IPS-15b (cell line): ENCODE data around the gene HSPBP1.

Experiments used
- H3K27me3 ChIP-seq: one replicate; pipeline ENCODE4 v1.6.1; 2013; ENCODE audit warnings: low read length; ENCODE audit not compliant: control insufficient read depth, insufficient read depth
- H3K36me3 ChIP-seq: one replicate; pipeline ENCODE4 v1.6.1; 2013; ENCODE audit warnings: low read length; ENCODE audit not compliant: control insufficient read depth, insufficient read depth
- H3K4me1 ChIP-seq: one replicate; pipeline ENCODE4 v1.6.1; 2013; ENCODE audit warnings: mild to moderate bottlenecking, low read length; ENCODE audit not compliant: control insufficient read depth, insufficient read depth
- H3K4me3 ChIP-seq: one replicate; pipeline ENCODE4 v1.5.1; 2013; ENCODE audit warnings: low read depth, low read length
- H3K9ac ChIP-seq: one replicate; pipeline ENCODE4 v1.6.1; 2013; ENCODE audit warnings: low read depth, mild to moderate bottlenecking, low read length
- H3K9me3 ChIP-seq: one replicate; pipeline ENCODE4 v1.6.1; 2013; ENCODE audit warnings: mild to moderate bottlenecking, low read length; ENCODE audit not compliant: control insufficient read depth, insufficient read depth

Gene HSPBP1

GRCh38 chr19:55312621-55313512 lies 33.0 kb upstream of the HSPBP1 start:
- H3K4me3 ChIP-seq: no peak overlapping the region
- no peak overlapping the region for H3K9ac ChIP-seq
- H3K36me3 ChIP-seq: peaks cover 28% of the 10 kb centered on the region
- no peaks in the 10 kb centered on the region for H3K4me1 ChIP-seq
- no peaks in the 10 kb centered on the region for H3K27me3 ChIP-seq
- H3K9me3 ChIP-seq: no peaks in the 10 kb centered on the region

DNA sequence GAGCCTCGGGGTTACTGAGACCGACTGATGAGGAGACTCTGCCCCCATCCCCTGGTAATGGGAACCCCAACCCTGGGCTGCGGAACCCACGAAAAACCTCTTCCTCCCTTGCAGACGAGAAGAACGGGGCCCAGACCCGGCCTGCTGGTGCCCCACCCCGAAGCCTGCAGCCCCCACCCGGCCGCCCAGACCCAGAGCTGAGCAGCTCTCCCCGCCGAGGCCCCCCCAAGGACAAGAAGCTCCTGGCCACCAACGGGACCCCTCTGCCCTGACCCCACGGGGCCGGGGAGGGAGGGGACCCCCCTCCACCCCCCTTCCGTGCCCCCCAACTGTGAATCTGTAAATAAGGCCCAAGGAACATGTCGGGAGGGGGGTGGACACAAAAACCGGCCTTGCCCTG lies 31.9 kb upstream of the HSPBP1 start:
- Histone ChIP-seq H3K9ac (no peak overlapping the region), H3K4me1 (no peaks in the 10 kb centered on the region), H3K36me3 (peaks cover 30% of the 10 kb centered on the region), H3K27me3 (no peaks in the 10 kb centered on the region), H3K4me3 (no peak overlapping the region), H3K9me3 (no peaks in the 10 kb centered on the region)

DNA sequence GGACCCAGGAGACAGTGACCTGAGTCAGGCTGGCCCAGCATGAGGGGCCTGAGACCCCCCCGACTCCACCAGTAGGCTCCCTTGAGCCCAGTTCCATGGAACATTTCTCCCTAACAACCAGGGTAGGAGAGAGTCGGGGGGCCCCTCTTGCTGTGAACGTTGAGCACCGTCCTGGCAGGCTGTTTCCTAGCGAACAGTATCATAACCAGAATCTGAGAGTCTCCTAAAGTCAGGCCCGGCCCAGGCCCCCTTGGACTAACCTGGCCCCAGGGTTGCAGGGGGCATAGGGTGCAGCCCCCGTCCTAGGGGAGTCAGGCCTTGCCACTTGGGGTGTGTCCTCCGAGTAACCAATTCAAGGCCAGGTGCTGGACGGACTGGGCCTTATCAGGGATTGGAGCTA lies 31.5 kb upstream of the HSPBP1 start:
- Histone ChIP-seq H3K27me3 (no peaks in the 10 kb centered on the region), H3K9me3 (no peaks in the 10 kb centered on the region), H3K4me3 (no peak overlapping the region), H3K36me3 (peaks cover 34% of the 10 kb centered on the region), H3K9ac (no peak overlapping the region), H3K4me1 (no peaks in the 10 kb centered on the region)

- H3K27me3 ChIP-seq: no peaks in the 10 kb centered on the region
- no peak overlapping the region for H3K9ac ChIP-seq
- H3K4me1 ChIP-seq: no peaks in the 10 kb centered on the region
- peaks cover 43% of the 10 kb centered on the region for H3K36me3 ChIP-seq
- no peaks in the 10 kb centered on the region for H3K9me3 ChIP-seq
- no peak overlapping the region for H3K4me3 ChIP-seq
Observed at GRCh38 chr19:55310498-55310897, 30.6 kb upstream of the HSPBP1 start.

DNA sequence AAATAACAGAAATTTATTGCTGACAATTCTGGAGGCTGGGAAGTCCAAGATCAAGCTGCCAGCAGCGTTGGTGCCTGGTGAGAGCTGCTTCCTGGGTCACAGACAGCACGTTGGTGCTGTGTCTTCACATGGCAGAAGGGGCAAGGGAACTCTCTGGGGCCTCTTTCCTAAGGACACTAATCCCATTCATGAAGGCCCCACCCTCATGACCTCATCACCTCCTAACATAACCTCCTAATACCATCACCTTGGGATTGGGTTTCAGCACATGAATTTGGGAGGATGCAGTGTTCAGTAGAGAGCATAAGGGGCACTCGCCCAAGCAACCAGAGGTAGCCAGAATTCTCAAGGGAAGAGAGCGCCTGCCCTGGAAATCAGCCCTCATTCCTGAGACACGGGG lies 29.5 kb upstream of the HSPBP1 start:
- Histone ChIP-seq H3K4me3 (no peak overlapping the region), H3K4me1 (no peaks in the 10 kb centered on the region), H3K9ac (no peak overlapping the region), H3K9me3 (no peaks in the 10 kb centered on the region), H3K27me3 (no peaks in the 10 kb centered on the region), H3K36me3 (peaks cover 50% of the 10 kb centered on the region)

DNA sequence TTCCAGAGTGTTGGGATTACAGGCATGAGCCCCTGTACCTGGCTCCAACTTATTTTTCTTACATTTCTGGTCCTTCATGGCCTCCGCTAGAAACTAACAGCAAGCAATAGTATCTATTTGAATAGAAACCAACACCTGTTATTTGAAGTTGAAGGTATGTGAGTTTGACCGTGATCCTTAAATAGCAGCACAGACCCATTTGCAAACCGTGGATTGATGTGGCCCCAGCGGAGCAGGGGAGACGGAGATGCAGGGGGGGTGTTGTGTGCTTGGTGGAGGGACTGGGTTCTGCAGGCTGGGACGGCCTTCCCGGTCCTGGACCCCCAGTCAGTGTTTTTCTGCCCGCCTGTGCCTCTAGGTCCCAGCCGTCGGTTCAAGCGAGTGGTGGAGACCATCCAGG lies 28.4 kb upstream of the HSPBP1 start:
- Histone ChIP-seq H3K27me3 (no peaks in the 10 kb centered on the region), H3K4me1 (no peaks in the 10 kb centered on the region), H3K9me3 (no peaks in the 10 kb centered on the region), H3K36me3 (peaks cover 59% of the 10 kb centered on the region), H3K4me3 (no peak overlapping the region), H3K9ac (no peak overlapping the region)

DNA sequence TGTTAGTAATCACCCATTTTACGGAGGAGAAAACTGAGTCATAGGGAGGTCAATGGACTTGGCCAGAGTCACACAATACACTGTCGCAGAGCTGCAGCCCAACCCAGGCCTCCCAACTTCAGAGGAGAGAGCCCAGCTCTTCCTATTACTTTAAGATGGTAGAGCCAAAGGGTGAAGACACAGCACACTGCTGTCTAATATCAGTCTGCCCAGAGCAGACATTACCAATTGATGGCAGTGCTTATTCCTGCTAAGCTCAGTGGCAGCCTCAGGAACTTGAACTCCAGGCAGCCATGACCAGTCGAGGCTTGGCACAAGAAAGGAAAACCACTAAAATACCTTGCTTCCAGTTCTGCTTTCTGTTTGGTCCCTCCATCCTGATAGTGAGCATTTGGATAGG lies 26.8 kb upstream of the HSPBP1 start:
- Histone ChIP-seq H3K9me3 (no peaks in the 10 kb centered on the region), H3K27me3 (no peaks in the 10 kb centered on the region), H3K4me1 (no peaks in the 10 kb centered on the region), H3K36me3 (peaks cover 63% of the 10 kb centered on the region), H3K9ac (no peak overlapping the region), H3K4me3 (no peak overlapping the region)

GRCh38 chr19:55305983-55306562 lies 26.2 kb upstream of the HSPBP1 start:
- peaks cover 3% of the 10 kb centered on the region for H3K4me1 ChIP-seq
- H3K4me3 ChIP-seq: no peak overlapping the region
- no peaks in the 10 kb centered on the region for H3K9me3 ChIP-seq
- no peaks in the 10 kb centered on the region for H3K27me3 ChIP-seq
- peaks cover 63% of the 10 kb centered on the region for H3K36me3 ChIP-seq
- H3K9ac ChIP-seq: no peak overlapping the region

GRCh38 chr19:55305491-55305890 lies 25.6 kb upstream of the HSPBP1 start:
- Histone ChIP-seq H3K9me3 (no peaks in the 10 kb centered on the region), H3K4me1 (peaks cover 3% of the 10 kb centered on the region), H3K4me3 (no peak overlapping the region), H3K9ac (no peak overlapping the region), H3K27me3 (no peaks in the 10 kb centered on the region), H3K36me3 (peaks cover 62% of the 10 kb centered on the region)

DNA sequence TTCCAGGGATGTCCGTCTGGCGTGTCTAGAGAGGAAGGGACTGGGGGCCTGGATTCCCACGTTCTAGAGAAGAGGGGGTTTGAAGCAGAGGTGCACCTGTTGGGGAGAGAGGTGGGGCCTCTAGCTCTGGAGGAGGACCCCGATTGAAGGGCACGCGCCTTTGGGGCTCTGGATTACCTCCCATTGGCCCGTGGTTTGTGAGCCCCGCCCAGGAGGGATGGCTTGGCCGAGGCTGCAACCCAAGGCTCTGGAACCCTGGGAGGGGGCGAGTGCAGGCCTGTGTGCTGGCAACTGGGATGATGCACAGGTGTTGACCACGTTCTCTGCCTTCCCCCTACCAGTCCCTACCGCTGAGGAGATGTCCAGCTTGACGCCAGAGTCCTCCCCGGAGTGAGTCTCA lies 25.1 kb upstream of the HSPBP1 start:
- no peak overlapping the region for H3K9ac ChIP-seq
- H3K4me1 ChIP-seq: peaks cover 3% of the 10 kb centered on the region
- H3K27me3 ChIP-seq: no peaks in the 10 kb centered on the region
- peaks cover 57% of the 10 kb centered on the region for H3K36me3 ChIP-seq
- H3K9me3 ChIP-seq: no peaks in the 10 kb centered on the region
- H3K4me3 ChIP-seq: no peak overlapping the region

DNA sequence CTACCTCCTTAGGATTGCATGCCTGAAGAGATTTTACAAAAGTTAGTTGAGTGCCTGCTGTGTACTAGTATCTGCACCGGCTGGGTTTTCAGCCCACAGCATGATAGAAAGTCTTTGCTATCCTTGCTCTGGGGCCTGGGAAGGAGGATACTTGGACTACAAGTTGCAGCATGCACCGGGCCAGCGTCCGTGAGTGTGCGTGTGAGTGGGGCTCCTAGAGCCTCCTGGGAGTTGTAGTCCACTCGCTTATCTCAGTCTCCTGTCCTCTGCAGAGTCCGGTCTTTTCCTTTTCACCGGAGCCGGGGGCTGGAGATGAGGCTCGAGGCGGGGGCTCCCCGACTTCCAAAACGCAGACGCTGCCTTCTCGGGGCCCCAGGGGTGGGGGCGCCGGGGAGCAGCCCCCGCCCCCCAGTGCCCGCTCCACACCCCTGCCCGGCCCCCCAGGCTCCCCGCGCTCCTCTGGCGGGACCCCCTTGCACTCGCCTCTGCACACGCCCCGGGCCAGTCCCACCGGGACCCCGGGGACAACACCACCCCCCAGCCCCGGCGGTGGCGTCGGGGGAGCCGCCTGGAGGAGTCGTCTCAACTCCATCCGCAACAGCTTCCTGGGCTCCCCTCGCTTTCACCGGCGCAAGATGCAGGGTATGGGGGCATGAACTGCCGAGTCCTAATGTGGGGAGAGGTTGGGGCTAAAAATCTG lies 24.5 kb upstream of the HSPBP1 start:
- peaks cover 3% of the 10 kb centered on the region for H3K4me1 ChIP-seq
- no peak overlapping the region for H3K4me3 ChIP-seq
- H3K36me3 ChIP-seq: peaks cover 55% of the 10 kb centered on the region
- H3K9ac ChIP-seq: no peak overlapping the region
- H3K27me3 ChIP-seq: no peaks in the 10 kb centered on the region
- H3K9me3 ChIP-seq: no peaks in the 10 kb centered on the region

GRCh38 chr19:55303477-55303876 lies 23.6 kb upstream of the HSPBP1 start:
- Histone ChIP-seq H3K27me3 (no peaks in the 10 kb centered on the region), H3K9ac (no peak overlapping the region), H3K4me1 (peaks cover 3% of the 10 kb centered on the region), H3K4me3 (no peak overlapping the region), H3K36me3 (peaks cover 52% of the 10 kb centered on the region), H3K9me3 (no peaks in the 10 kb centered on the region)
